ENCODE data around the gene TMEM220.
"Not testable (repeated sequence)": the region's sequence is repeated elsewhere in the genome, so short reads cannot be mapped to it uniquely, and the experiment has no call there.

TMEM220 gene

GRCh38 chr17:10755592-10756127 is 25.8 kb upstream of the TMEM220 start:
- no peak for DNase-seq (ENCODE audit: extremely low read depth in 1 of 2, low read depth in 1 of 2)

GRCh38 chr17:10754861-10755591 is 25.2 kb upstream of the TMEM220 start:
- no peak for DNase-seq (ENCODE audit: extremely low read depth in 1 of 2, low read depth in 1 of 2)

- DNase-seq (ENCODE audit: extremely low read depth in 1 of 2, low read depth in 1 of 2), result no peak
Observed at GRCh38 chr17:10754109-10754508, 24.3 kb upstream of the TMEM220 start.

DNA sequence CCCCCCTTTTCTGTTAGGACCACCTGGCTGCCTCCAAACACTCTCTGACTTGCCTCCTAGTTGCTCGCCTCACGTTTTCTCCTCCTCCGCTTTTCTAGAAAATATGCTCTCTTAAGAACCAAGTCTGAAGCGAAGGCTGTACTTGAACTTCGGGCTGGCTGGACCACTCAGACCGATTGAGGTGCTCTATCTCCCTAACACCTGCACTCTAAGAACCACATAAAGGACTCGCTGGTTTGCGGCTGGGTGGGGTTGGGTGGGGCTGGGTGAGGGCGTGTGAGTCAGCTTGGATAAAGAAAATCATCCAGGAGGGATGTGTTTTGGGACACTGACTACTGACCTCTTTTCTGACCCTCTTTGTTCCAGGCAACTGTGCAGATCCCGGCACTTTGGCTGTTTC is 22.9 kb upstream of the TMEM220 start:
- DNase-seq (ENCODE audit: extremely low read depth in 1 of 2, low read depth in 1 of 2), result no peak

DNA sequence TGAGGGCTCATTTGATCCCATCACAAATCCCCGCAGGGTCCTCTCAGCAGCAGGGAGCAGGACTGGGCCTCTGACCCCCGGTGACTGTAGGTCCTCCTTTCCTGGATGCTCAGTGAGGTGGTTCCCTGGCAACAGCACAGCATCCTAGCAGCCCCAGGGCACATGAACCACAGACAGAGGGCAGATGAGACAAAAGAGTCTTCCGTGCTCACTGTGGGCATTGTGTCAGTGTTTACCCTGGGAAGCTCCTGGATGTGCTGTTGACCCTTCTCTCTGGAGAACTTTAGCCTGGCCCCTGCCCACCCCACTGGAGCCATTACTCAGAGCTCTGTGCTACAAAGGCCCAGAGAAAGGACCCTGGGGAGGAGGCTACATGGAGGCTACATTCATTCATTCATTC is 21.7 kb upstream of the TMEM220 start:
- no peak for DNase-seq (ENCODE audit: extremely low read depth in 1 of 2, low read depth in 1 of 2)

GRCh38 chr17:10750210-10750609 is 20.4 kb upstream of the TMEM220 start:
- DNase-seq (ENCODE audit: extremely low read depth in 1 of 2, low read depth in 1 of 2), result no peak

DNA sequence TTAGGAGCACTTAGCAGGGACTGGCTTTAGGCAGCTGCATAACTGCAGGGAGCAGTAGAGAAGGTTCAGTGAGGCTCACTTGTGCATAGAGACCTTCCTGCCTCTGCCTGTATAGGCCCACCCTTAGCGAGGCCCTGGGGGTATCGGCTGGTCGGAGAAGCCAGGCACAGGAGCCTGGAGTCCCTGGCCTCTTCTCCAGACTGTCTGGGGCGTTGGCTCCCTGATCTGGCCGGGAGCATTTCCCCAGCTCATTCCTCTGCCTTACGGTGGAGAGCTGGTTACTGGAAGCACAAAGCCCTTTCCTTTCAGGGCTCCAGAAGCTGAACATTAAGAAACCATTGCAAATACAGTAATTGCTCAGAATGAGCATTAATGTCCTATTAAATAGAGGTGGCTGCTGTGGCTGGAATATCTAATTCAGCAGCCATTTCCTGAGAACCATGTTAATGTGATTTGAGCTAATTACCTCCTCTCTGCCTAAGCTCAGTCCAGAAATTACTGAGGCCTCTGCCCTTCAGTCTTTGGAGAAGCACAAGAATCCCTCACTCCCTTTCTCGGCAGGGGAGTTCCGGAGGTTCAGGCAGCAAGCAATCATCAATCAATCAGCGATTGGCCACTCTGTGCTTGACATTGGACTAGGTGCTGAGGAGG is 18.8 kb upstream of the TMEM220 start:
- no peak for DNase-seq (ENCODE audit: extremely low read depth in 1 of 2, low read depth in 1 of 2)

DNA sequence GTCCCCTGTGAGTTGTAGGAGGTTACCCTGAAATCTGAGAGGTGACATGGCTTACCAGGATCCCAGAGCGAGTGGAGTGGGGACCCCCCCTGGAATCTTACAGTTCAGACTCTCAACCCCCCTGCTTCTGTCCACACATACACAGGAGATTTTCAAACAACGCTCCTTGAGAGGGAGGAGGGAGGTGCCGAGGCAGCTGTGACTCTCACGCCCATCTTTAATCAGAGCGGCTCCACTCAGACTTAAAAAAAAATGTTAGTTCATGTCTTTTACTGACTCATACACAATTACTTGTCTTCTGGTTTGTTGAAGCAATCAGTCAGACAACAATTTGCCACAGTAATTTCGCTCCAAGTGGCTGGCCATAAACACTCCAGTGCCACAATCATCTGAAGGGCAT is 15.4 kb upstream of the TMEM220 start:
- no peak for DNase-seq (ENCODE audit: extremely low read depth in 1 of 2, low read depth in 1 of 2)

DNA sequence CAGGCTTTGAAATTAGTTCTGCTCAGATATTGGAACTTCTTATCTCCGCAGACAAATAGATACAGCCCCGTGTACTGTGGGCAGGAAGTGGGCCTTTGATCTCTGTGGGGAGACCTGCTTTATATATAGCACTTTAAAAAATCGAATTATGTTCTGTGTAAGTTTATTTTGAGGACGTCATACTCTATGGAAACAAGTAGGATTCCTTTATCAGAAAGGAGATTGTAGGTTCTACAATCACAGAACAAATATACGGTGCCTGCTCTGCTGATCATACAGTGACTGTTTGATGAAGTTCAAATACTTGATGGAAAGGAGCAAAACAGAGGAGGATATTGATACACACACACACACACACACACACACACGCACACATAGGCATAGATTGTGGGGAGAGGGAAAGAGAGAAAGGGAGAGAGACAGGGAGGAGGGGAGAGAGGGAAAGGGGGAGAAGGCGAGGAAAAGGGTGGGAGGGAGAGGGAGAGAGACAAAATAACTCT is 14.7 kb upstream of the TMEM220 start:
- no peak for DNase-seq (ENCODE audit: extremely low read depth in 1 of 2, low read depth in 1 of 2)

DNA sequence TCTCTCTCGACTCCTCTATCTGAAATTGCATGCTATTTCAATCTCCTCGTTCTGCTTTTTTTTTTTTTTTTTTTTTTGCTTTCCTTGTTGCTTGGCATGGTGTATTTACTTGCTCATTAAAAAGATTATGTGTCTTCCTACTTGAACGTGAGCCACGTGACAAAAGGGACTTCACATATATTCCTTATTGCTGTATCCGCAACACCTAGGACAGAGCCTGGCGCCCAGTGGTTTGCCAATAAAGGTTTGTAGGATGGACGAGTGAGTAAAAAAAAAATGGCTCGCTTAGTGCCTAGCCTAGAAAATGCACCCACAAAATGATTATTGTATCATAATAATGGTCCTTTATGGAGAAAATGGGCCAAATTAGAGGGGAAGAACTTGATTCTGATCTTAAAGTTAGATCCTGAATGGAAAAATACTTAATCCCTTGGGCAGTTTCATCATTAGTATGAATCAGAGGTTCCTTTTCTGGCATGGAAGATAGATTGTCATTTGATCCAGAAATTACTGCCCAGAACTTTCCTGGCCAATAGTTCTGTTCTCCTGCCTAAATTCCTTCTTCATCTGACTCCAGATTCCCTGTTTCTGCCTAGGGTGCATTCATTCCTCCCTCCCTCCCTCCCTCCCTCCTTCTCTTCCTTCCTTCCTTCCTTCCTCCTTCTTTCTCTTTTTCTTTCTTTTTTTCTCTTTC is 13.6 kb upstream of the TMEM220 start:
- no peak for DNase-seq (ENCODE audit: extremely low read depth in 1 of 2, low read depth in 1 of 2)

DNA sequence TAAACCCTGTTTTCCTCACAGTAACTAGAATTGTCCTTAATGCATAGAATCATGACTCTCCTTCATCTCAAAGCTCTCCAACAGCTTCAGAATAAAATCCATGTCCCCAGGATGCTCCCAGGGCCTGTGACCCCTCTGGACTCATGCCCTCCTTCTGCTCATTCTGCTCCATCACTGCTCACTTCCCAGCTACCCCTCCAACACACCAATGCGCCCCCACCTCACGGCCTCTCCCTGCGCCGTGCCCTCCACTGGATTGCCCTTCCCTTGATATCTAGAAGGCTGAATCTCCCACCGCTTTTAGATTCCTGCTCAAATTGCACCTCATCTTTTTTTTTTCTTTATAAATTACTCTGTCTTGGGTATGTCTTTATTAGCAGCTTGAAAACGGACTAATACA is 12.6 kb upstream of the TMEM220 start:
- DNase-seq (ENCODE audit: extremely low read depth in 1 of 2, low read depth in 1 of 2), result no peak

GRCh38 chr17:10741416-10742135 is 11.8 kb upstream of the TMEM220 start:
- no peak for DNase-seq (ENCODE audit: extremely low read depth in 1 of 2, low read depth in 1 of 2)

GRCh38 chr17:10739386-10739785 is 9.6 kb upstream of the TMEM220 start:
- no peak for DNase-seq (ENCODE audit: extremely low read depth in 1 of 2, low read depth in 1 of 2)

- no peak for DNase-seq (ENCODE audit: extremely low read depth in 1 of 2, low read depth in 1 of 2)
Observed at GRCh38 chr17:10738521-10739258, 8.9 kb upstream of the TMEM220 start.

DNA sequence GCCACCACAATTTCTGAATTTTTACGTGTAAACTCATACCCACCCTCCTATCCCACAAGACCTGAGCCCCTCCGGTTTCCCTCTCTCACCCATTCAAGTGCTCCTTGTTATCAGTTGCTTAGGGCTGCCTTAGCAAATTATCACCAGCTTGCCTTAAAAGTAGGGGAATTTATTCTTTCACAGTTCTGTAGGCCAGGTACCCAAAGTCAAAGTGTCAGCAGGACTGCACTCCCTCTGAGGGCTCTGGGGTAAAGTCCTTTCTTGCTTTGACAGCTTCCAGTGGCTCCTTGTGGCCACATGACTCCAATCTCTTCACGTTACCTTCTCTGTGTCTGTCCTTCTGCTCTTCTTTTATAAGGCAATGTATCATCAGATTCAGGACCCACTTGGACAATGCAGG is 7.9 kb upstream of the TMEM220 start:
- no peak for DNase-seq (ENCODE audit: extremely low read depth in 1 of 2, low read depth in 1 of 2)

DNA sequence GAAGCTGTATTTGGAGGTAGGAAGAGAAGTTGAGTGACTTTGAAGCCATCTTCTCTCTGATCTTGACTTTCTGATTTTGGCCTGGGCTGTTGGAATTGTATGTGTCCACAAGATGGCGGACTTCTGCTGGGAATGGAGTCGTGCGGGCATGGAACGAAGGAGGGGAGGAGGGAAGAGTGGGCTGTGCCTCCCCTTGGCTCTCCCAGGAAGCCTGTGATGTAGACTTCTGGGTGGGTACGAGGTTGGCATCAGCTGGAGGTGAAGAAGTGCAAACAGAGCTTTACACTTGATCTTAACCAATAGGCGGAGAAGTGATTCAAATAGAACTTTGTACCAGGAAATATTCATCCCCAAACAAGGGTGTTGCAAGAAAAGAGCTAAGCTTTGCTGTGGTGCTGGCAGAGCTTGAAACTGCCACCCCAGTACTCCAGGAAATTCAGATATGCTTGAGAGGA is 7.4 kb upstream of the TMEM220 start:
- DNase-seq (ENCODE audit: extremely low read depth in 1 of 2, low read depth in 1 of 2), result no peak

GRCh38 chr17:10735821-10736220 is 6.0 kb upstream of the TMEM220 start:
- DNase-seq (ENCODE audit: extremely low read depth in 1 of 2, low read depth in 1 of 2), result no peak

GRCh38 chr17:10735251-10735650 is 5.4 kb upstream of the TMEM220 start:
- DNase-seq (ENCODE audit: extremely low read depth in 1 of 2, low read depth in 1 of 2), result no peak

GRCh38 chr17:10733666-10734065 is 3.8 kb upstream of the TMEM220 start:
- no peak for DNase-seq (ENCODE audit: extremely low read depth in 1 of 2, low read depth in 1 of 2)

GRCh38 chr17:10732121-10732520 is 2.3 kb upstream of the TMEM220 start:
- not testable (repeated sequence) for DNase-seq (ENCODE audit: extremely low read depth in 1 of 2, low read depth in 1 of 2)

Measured in activated CD8-positive, alpha-beta memory T cell treated with anti-CD3 and anti-CD28 coated beads for 1 hour (primary cell).